OCI-LY7 (cell line): ENCODE data around the gene PDIA6. TPM values are rescaled to one million over a fixed set of nuclear protein-coding genes. Genes with fewer than 3 reads are reported as not detected.

Experiments
- BruUV-seq: library from RNA; stranded (reverse); fragments of 400-500 nt; replicated peaks from 2 replicates; lab custom pipeline; 2021; lab: Mats Ljungman, UMichigan
- CTCF ChIA-PET: fragments of 300-600 bp; sonication (Branson Sonifier 250); formaldehyde crosslinking; loops from one replicate; lab custom pipeline; 2022; ENCODE audit warnings: antibody characterized with exemption; ENCODE audit not compliant: unreplicated experiment; lab: Charles Lee
- POLR2A ChIA-PET: fragments of 300-600 bp; sonication (Branson Sonifier 250); formaldehyde crosslinking; loops from one replicate; lab custom pipeline; 2022; ENCODE audit warnings: antibody characterized with exemption; lab: Charles Lee
- DNase-seq: peaks from one replicate; pipeline ENCODE4 v3.0.0-alpha.2; 2015; ENCODE audit warnings: low spot score
- H2AFZ ChIP-seq: fragments of 200-600 bp; sonication (generic), shearing (Covaris generic); 2 replicates; pipeline ENCODE4 v1.6.1; 2014; ENCODE audit warnings: mild to moderate bottlenecking, antibody characterized with exemption, low read length, moderate library complexity
- H3K27ac ChIP-seq: fragments of 200-600 bp; sonication (generic); 2 replicates; pipeline ENCODE4 v1.5.1; 2014; ENCODE audit warnings: mixed run types, low read depth, mild to moderate bottlenecking, moderate library complexity, low read length, inconsistent platforms; ENCODE audit not compliant: poor library complexity, severe bottlenecking
- H3K36me3 ChIP-seq: fragments of 200-600 bp; sonication (generic); 2 replicates; pipeline ENCODE4 v1.6.1; 2014; ENCODE audit warnings: mild to moderate bottlenecking, antibody characterized with exemption, low read length, moderate library complexity, mixed read lengths; ENCODE audit not compliant: insufficient read depth
- H3K4me1 ChIP-seq: fragments of 200-600 bp; sonication (generic); 2 replicates; pipeline ENCODE4 v1.5.1; 2014; ENCODE audit warnings: mild to moderate bottlenecking, low read length; ENCODE audit not compliant: insufficient read depth, poor library complexity, severe bottlenecking
- H3K4me2 ChIP-seq: fragments of 200-600 bp; sonication (generic); 2 replicates; pipeline ENCODE4 v1.6.1; 2014; ENCODE audit warnings: mild to moderate bottlenecking, low read length
- H3K4me3 ChIP-seq: fragments of 200-600 bp; sonication (generic); 2 replicates; pipeline ENCODE4 v1.5.1; 2014; ENCODE audit warnings: mild to moderate bottlenecking, low read depth, low read length; ENCODE audit not compliant: poor library complexity, severe bottlenecking
- H3K79me2 ChIP-seq: fragments of 200-600 bp; sonication (generic); 2 replicates; pipeline ENCODE4 v1.6.1; 2016; ENCODE audit warnings: low read depth, mild to moderate bottlenecking, low read length, moderate library complexity, mixed read lengths; ENCODE audit not compliant: insufficient read depth
- H3K9me2 ChIP-seq: fragments of 200-600 bp; sonication (generic); 2 replicates; pipeline ENCODE4 v1.6.1; 2016; ENCODE audit warnings: mild to moderate bottlenecking, low read length, mixed read lengths; ENCODE audit not compliant: insufficient read depth
- H3K9me3 ChIP-seq: fragments of 200-600 bp; sonication (generic); 2 replicates; pipeline ENCODE4 v1.6.1; 2014; ENCODE audit warnings: mild to moderate bottlenecking, mixed run types, low read length, mixed read lengths
- H4K20me1 ChIP-seq: fragments of 200-600 bp; sonication (generic); 2 replicates; pipeline ENCODE4 v1.6.1; 2014; ENCODE audit warnings: mild to moderate bottlenecking, antibody characterized with exemption, low read length, moderate library complexity, mixed read lengths; ENCODE audit not compliant: insufficient read depth
- CTCF ChIP-seq: fragments of 200-600 bp; sonication (generic); conservative IDR thresholded peaks from 2 replicates; pipeline ENCODE4 v1.5.1; 2014; ENCODE audit warnings: mild to moderate bottlenecking, antibody characterized with exemption, low read length, moderate library complexity, mixed read lengths
- EZH2phosphoT487 ChIP-seq: fragments of 200-600 bp; sonication (generic); IDR thresholded peaks from 2 replicates; pipeline ENCODE4 v1.6.1; 2018; ENCODE audit warnings: low read depth, borderline replicate concordance, mild to moderate bottlenecking, mixed run types, antibody characterized with exemption, low read length, moderate library complexity, mixed read lengths
- intact Hi-C: fragments of 100-400 bp; cut with micrococcal nuclease; formaldehyde crosslinking; loops from one replicate; pipeline ENCODE4 v1.10.0; 2022; ENCODE audit not compliant: unreplicated experiment
- total RNA-seq, 2 experiments: library from RNA; depleted of rRNA in 1 of 2; stranded (reverse); fragments of >200 nt in 1 of 2; shearing (Covaris generic) in 1 of 2; gene quantifications; 2 replicates each; pipeline ENCODE4 v1.2.3, GENCODE V29; 2014 to 2022

PDIA6 gene
- total RNA-seq, 2 experiments from 2014 or later, result 150 to 171 TPM

GRCh38 chr2:10833021-10833420 is 20.4 kb upstream of the PDIA6 start:
- BruUV-seq, result no TSS peak
- H3K79me2 ChIP-seq, result no peaks in the 10 kb centered on the region
- no peak overlapping the region for H3K4me2 ChIP-seq
- H3K9me3 ChIP-seq, result no peaks in the 10 kb centered on the region
- TF ChIP-seq CTCF (no peak), EZH2phosphoT487 (no peak)
- POLR2A ChIA-PET, result interaction anchor here (0.6 kb wide), 1 partner anchor 405 kb away, joined by 4 read pairs; no protein-coding TSS in a partner anchor
- CTCF ChIA-PET, result interaction anchor here (0.6 to 1.0 kb wide), 4 partner anchors 17 to 666 kb away, joined by 3 to 19 read pairs (median 5); no protein-coding TSS in a partner anchor
- no peak overlapping the region for H3K4me3 ChIP-seq
- intact Hi-C loops, result loop anchor here (2.0 to 10.0 kb wide), 2 partner anchors 298 to 752 kb away; no protein-coding TSS in a partner anchor
- no peaks in the 10 kb centered on the region for H3K36me3 ChIP-seq
- H2AFZ ChIP-seq, result no peak overlapping the region
- no peak overlapping the region for H3K27ac ChIP-seq
- no peaks in the 10 kb centered on the region for H3K9me2 ChIP-seq
- no peaks in the 10 kb centered on the region for H4K20me1 ChIP-seq
- H3K4me1 ChIP-seq, result peaks cover 3% of the 10 kb centered on the region
- DNase-seq, result no peak

GRCh38 chr2:10832203-10832936 is 19.8 kb upstream of the PDIA6 start:
- Histone ChIP-seq H3K36me3 (no peaks in the 10 kb centered on the region), H3K4me2 (no peak overlapping the region), H2AFZ (no peak overlapping the region), H3K79me2 (no peaks in the 10 kb centered on the region), H4K20me1 (no peaks in the 10 kb centered on the region), H3K4me3 (no peak overlapping the region), H3K27ac (no peak overlapping the region), H3K9me3 (no peaks in the 10 kb centered on the region), H3K9me2 (no peaks in the 10 kb centered on the region), H3K4me1 (peaks cover 3% of the 10 kb centered on the region)
- peak; percentile 98 for TF ChIP-seq CTCF
- no peak for TF ChIP-seq EZH2phosphoT487
- ChIA-PET POLR2A (interaction anchor here (0.6 kb wide), 1 partner anchor 405 kb away, joined by 4 read pairs; no protein-coding TSS in a partner anchor), CTCF (interaction anchor here (0.6 to 1.0 kb wide), 4 partner anchors 17 to 667 kb away, joined by 3 to 19 read pairs (median 5); no protein-coding TSS in a partner anchor)
- peak; percentile 87 for DNase-seq
- intact Hi-C loops, result loop anchor here (1.0 to 10.0 kb wide), 3 partner anchors 45 to 752 kb away; no protein-coding TSS in a partner anchor
- BruUV-seq, result no TSS peak
